Measurements from ENCODE around the gene NPAS1. TPM values are rescaled to one million over a fixed set of nuclear protein-coding genes. Genes with fewer than 3 reads are reported as not detected.

NPAS1 gene
- total and polyA plus RNA-seq, 2 of the 13 experiments (the other 11 are each of a cell fraction or from before 2014, with no cell fraction given) = 0.35 to 2.9 TPM

DNA sequence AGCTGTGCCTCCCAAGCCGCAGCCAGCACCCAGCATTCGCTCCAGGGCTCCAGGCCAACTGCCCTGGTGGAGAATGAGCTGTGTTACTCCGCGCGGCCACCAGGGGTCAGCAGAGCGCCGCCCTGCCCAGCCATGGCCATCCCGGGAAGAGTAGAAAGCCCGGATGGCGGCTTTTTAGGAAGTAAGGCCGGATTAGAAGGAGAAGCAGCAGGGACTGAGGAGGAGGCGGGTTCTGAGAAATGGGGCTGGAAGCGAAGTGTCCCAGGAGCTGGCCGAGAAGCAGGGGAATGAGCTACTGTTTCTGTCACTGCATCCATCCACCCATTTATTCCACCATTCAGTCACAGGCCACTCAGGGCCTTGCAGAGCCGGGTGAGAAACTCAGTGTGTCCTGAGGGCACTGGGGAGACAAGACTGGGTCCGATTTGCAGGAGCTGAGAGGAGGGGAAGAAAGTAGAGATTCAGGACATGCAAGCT is 6.6 kb upstream of the NPAS1 start (continued):
- no peak for TF ChIP-seq U2AF2 (IDR thresholded peaks at IDR 0.05; ENCODE audit: low read depth, low read length)
- TF ChIP-seq ZNF567 (CRISPR knock-in tag; IDR thresholded peaks at IDR 0.05; ENCODE audit: borderline replicate concordance) = no peak
- no peak for TF ChIP-seq ZNF792 (CRISPR knock-in tag; IDR thresholded peaks at IDR 0.05)
- TF ChIP-seq, protein P1, sequence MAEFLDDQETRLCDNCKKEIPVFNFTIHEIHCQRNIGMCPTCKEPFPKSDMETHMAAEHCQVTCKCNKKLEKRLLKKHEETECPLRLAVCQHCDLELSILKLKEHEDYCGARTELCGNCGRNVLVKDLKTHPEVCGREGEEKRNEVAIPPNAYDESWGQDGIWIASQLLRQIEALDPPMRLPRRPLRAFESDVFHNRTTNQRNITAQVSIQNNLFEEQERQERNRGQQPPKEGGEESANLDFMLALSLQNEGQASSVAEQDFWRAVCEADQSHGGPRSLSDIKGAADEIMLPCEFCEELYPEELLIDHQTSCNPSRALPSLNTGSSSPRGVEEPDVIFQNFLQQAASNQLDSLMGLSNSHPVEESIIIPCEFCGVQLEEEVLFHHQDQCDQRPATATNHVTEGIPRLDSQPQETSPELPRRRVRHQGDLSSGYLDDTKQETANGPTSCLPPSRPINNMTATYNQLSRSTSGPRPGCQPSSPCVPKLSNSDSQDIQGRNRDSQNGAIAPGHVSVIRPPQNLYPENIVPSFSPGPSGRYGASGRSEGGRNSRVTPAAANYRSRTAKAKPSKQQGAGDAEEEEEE (CRISPR knock-in tag; IDR thresholded peaks at IDR 0.05; ENCODE audit: borderline replicate concordance) = no peak

DNA sequence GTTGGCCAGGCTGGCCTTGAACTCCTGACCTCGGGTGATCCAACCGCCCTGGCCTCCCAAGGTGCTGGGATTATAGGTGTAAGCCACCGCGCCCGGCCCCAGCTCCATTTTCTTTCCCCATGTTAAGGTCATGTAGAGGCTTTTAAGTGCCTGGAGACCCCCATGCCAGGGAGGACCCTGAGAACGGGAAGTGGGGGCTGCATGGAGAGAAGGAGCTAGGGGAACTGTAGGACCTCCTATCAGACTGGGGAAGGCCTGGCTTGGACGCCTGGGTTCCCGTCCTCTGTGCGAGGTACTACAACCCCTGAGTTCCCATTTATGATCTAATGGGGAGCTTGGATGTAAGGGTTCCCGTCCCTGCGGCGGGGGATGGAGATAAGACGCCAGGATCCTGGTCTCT is 714 bp upstream of the NPAS1 start:
- BruUV-seq (replicated peaks) = no TSS peak
- DNase-seq (ENCODE audit: low spot score) (no peak), FAIRE-seq (no peak), ATAC-seq (no peak)
- ChIA-PET CTCF (ENCODE audit: low intra/inter-chr PET ratio, low total read pairs) (no interaction called here), POLR2A (interaction anchor here (1.3 to 1.6 kb wide), 3 partner anchors 40 to 197 kb away, joined by 3 to 7 read pairs (median 4); partner anchors contain the start of gene ZC3H4)
- H3K27me3 ChIP-seq (ENCODE audit: control insufficient read depth in 1 of 2, insufficient read depth in 2 of 2, low read length in 2 of 2) = peaks cover 1 to 11% of the 10 kb centered on the region in 2 experiments; a peak in 2 of 5 replicates
- no peaks in the 10 kb centered on the region for H3K36me3 ChIP-seq (replicated peaks in 1 of 2; ENCODE audit: control insufficient read depth in 1 of 2, insufficient read depth in 2 of 2, low read length in 2 of 2)
- H3K27ac ChIP-seq (ENCODE audit: extremely low read length, insufficient read depth, low read length) = no peak overlapping the region
- H3K79me2 ChIP-seq (ENCODE audit: insufficient read depth, low read length) = no peaks in the 10 kb centered on the region
- peak overlapping the region in 1 of 3 experiments; percentile 77; a peak in 1 of 6 replicates for H3K4me3 ChIP-seq (replicated peaks in 1 of 3; ENCODE audit: insufficient read depth in 1 of 3, low read depth in 2 of 3, low read length in 3 of 3)
- TF ChIP-seq CBX2 (IDR thresholded peaks at IDR 0.05; ENCODE audit: low read depth, low read length) (no peak), CBX2 (CRISPR knock-in tag; IDR thresholded peaks at IDR 0.05; ENCODE audit: low read depth) (no peak), POLR2AphosphoS2 (IDR thresholded peaks at IDR 0.05; ENCODE audit: low read depth, low read length) (no peak), RXRB (CRISPR knock-in tag; IDR thresholded peaks at IDR 0.05; ENCODE audit: borderline replicate concordance) (0 out of 2 replicates have a peak, but pooled peaks have one; percentile 6), ZNF543 (CRISPR knock-in tag; IDR thresholded peaks at IDR 0.05) (no peak), NR2F1 (CRISPR knock-in tag; IDR thresholded peaks at IDR 0.05) (0 out of 4 replicates have a peak, but pooled peaks of 1 of the 2 experiments have one; percentile 34), CREB1 (IDR thresholded peaks at IDR 0.05) (no peak), CREB1 (CRISPR knock-in tag; IDR thresholded peaks at IDR 0.05) (no peak), NFRKB (IDR thresholded peaks at IDR 0.05) (no peak)
- peaks cover 17% of the 10 kb centered on the region for H3K4me1 ChIP-seq (ENCODE audit: insufficient read depth, low read length)
- H3K4me2 ChIP-seq (ENCODE audit: low read depth, low read length) = peak overlapping the region; percentile 90
- in situ Hi-C loops (cut with HindIII; ENCODE audit: extremely low pct_ligation_motif_present, low pct_unique_long_range_greater_than_20kb) (no loop called here), intact Hi-C loops (cut with micrococcal nuclease; ENCODE audit: unreplicated experiment) (no loop called here)
- no peak overlapping the region for H2AFZ ChIP-seq (ENCODE audit: low read length)
- H3K9ac ChIP-seq (ENCODE audit: insufficient read depth, low read depth, low read length) = no peak overlapping the region
- WGBS (ENCODE audit: low lambda C conversion rate) = 23% methylated on average over 12 of the region's 13 CpGs
- H3K9me3 ChIP-seq (ENCODE audit: low read length) = no peaks in the 10 kb centered on the region
- H4K20me1 ChIP-seq (ENCODE audit: insufficient read depth, low read length) = no peaks in the 10 kb centered on the region
